SU-DHL-6 (cell line): ENCODE data around the gene KDM6A.

Source experiments
- EZH2phosphoT487 ChIP-seq: fragments of 200-600 bp; sonication (generic), shearing (Covaris generic); conservative IDR thresholded peaks from 2 replicates; pipeline ENCODE4 v1.6.1; 2018; ENCODE audit warnings: mild to moderate bottlenecking, antibody characterized with exemption, low read length, moderate library complexity, mixed read lengths
- TF ChIP-seq, protein P1 (sequence below): fragments of 200-600 bp; sonication (generic); IDR thresholded peaks from one replicate; pipeline ENCODE4 v1.5.1; 2017; ENCODE audit warnings: antibody characterized with exemption, mild to moderate bottlenecking, low read length, moderate library complexity; ENCODE audit not compliant: insufficient read depth, poor library complexity, severe bottlenecking

DNA sequence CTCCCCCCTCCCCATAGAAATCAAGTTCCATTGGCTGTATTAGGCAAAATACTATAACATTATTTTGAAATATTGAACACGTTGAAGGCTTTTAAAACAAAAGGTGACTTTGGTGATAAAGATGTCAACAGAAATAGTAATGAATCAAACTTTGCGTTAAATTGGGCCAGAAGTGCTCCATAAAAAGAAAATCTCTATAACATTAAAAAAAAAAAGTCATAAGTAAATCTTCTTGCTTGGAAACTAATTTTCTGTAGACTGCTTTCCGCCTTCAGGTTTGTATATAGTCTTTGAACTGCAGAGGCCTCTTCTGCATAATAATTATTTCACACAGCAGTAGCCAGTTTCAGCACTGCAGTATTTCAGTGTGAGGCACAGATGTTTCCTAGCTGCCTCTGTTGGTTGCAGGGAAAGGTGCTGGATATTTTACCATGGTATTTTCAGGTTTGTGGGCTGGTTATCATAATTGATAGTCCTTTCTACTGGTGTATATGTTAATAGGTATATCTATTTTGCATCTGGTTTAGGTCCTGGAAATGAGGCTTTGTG lies 158.9 kb downstream of the KDM6A start:
- TF ChIP-seq, protein P1, sequence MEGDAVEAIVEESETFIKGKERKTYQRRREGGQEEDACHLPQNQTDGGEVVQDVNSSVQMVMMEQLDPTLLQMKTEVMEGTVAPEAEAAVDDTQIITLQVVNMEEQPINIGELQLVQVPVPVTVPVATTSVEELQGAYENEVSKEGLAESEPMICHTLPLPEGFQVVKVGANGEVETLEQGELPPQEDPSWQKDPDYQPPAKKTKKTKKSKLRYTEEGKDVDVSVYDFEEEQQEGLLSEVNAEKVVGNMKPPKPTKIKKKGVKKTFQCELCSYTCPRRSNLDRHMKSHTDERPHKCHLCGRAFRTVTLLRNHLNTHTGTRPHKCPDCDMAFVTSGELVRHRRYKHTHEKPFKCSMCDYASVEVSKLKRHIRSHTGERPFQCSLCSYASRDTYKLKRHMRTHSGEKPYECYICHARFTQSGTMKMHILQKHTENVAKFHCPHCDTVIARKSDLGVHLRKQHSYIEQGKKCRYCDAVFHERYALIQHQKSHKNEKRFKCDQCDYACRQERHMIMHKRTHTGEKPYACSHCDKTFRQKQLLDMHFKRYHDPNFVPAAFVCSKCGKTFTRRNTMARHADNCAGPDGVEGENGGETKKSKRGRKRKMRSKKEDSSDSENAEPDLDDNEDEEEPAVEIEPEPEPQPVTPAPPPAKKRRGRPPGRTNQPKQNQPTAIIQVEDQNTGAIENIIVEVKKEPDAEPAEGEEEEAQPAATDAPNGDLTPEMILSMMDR = no peak
- TF ChIP-seq EZH2phosphoT487 = no peak
